ENCODE data around the gene KCTD21.
"Not testable (repeated sequence)": the region's sequence is repeated elsewhere in the genome, so short reads cannot be mapped to it uniquely, and the experiment has no call there.

The KCTD21 gene, protein sequence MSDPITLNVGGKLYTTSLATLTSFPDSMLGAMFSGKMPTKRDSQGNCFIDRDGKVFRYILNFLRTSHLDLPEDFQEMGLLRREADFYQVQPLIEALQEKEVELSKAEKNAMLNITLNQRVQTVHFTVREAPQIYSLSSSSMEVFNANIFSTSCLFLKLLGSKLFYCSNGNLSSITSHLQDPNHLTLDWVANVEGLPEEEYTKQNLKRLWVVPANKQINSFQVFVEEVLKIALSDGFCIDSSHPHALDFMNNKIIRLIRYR

DNA sequence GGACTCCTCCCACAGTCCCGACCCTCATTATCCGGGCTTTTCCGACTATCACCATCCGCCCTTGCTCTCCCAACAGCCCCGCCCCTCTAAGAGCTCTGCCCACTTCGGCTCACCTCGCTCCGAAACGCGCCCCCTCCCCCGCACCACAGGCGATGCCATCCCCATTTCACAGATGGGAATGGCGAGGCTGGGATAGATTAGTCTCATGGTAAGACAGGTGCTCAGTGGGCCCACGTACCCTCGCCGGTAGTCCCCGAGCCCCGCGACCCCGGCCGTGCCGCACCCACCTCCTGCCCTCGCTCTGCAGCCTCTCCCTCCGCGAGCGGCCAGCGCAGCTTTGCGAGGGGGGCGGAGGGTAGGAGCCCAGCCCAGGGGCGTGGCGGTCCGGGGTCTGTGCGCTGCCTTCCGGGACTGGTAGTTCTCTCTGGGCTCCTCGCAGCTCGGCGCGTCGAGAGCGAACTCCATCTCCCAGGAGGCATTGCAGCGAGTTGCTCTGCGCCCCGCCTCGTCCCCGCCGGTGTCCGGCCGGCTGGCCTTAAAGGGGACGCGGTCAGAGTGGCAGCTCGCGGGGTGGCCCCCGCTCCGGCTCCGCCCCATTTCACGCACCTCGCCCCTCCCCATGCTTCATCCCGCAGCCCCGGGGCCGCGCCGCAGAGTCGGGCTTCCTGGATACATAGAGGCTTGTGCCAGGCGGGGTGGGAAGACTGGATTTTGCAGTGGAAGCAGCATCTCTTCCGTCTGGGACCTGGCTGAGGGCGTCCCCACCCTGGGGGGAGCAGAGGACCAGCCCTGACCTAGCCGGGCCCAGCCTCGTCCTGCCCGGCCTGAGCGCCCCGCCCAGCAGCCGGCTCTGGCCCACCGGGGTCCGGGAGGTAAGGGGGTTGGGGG lies at the start of gene KCTD21, which contains the start of gene USP35:
Gene KCTD21, minus strand, starts transcription at position 341 of the 888 bp plus-strand sequence. CDS start 14,072 bp downstream, outside the sequence.
Gene USP35, plus strand, starts transcription at position 634 of the 888 bp plus-strand sequence. CDS start 7,327 bp downstream, outside the sequence.
- in situ Hi-C loops (cut with HindIII; ENCODE audit: low sequenced_read_pairs) = no loop called here

DNA sequence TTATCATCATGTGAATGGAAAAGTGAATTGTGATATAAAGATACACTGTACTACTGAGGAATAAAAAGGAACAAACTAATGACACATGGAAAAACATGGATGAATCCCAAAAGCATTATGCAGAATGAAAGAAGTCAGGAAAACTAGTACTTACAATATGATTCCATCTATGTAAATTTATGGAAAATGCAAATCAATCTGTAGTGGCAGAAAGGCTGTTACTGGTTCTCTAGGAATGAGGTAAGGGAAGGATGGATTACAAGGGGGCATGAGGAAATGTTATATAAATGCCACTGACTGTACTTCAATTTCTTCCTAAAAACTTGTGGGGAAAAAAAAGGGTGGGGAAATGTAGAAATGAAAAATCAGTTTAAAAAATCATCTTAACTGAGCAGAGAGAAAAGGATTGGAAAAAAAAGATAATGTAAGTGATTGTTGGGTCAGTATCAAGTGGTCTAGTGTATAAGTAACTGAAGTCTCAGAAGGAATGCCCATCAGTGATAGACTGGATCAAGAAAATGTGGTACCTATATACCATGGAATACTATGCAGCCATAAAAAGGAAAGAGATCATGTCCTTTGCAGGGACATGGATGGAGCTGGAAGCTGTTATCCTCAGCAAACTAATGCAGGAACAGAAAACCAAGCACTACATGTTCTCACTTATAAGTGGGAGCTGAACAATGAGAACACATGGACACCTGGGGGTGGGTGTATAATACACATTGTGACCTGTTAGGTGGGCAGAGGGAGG lies 49.0 kb upstream of the KCTD21 start:
- in situ Hi-C loops (cut with HindIII; ENCODE audit: low sequenced_read_pairs) = no loop called here

DNA sequence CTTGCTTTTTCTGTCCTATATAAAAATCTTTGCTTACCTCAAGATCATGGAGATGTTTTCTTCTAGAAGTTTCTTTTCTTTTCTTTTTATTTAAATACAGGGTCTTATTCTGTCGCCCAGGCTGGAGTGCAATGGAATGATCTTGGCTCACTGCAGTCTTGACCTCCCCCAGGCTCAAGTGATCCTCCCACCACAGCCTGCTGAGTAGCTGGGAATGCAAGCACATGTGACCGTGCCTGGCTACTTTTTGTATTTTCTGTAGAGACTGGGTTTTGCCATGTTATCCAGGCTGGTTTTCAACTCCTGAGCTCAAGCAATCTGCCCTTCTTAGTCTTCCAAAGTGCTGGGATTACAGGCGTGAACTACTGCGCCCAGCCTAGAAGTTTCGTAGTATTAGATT lies 45.6 kb upstream of the KCTD21 start:
- in situ Hi-C loops (cut with HindIII; ENCODE audit: low sequenced_read_pairs) = no loop called here

DNA sequence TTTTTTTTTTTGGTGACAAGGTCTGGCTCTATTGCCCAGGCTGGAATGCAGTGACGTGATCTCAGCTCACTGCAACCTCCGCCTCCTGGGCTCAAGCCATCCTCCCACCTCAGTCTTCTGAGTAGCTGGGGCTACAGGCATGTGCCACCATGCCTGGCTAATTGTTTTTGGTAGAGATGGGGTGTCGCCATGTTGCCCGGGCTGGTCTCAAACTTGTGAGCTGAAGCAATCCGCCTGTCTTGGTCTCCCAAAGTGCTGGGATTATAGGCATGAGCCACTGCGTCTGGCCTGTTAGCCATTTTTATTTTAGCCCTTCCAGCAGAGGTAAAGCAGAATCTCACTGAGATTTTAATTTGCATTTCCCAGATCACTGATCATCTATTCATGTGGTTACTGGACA lies 44.6 kb upstream of the KCTD21 start:
- in situ Hi-C loops (cut with HindIII; ENCODE audit: low sequenced_read_pairs) = not testable (repeated sequence)

DNA sequence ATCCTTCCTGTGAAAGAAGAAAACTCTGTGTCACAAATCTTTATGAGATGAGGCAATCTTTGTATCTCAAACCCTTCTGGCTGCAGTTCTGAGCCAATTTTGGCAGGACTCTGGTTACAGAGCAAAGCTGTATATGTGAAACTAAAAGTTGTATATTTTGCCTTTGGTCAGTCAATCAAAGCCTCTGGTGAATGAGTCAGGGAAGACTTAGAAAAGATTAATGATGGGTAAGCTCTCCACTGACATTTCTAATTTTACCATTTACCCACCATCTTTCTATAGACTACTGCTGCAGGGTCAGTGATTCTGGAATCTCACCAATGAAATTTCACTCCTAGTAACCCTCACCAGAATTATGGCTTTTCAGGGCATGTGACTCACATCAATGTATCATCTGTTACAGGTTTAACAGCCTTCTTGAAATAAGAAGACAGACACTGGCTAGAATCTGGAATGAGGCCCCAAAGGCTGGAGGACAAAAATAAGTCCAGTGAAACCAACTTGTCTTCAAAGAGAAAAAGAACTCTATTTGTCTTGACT lies 43.6 kb upstream of the KCTD21 start:
- in situ Hi-C loops (cut with HindIII; ENCODE audit: low sequenced_read_pairs) = no loop called here

DNA sequence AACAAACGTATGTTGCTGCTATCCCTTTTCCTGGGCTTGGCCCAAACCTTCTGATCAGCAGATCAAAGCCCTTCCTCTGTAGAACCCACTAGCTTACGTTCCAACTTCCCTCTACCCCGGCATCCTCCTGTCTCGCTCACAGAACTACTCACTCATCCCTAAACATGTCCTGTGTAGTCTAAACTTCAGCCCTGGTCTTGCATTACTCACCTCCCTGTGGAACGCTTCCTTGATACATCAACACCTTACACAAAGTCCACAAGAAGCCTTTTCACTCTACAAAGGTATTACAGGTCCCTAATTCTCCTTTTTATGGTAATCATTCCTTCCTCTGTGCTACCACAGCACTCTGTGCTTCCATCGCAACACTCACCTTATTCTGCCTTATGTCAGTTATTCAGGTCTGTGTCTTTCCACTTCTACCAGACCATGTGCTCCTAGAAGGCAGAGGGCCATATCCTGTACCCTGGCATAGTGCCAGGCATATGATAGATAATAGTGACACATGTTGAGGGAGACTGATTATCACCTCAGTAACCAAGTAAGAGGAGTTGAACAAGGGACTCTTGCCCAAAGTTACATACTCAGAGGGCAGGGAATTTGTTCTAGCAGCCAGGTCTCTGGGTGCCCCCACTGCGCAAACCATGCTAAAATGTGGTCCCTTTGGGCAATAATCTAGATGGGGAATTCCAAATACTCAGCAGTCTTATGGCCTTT lies 41.9 kb upstream of the KCTD21 start:
- in situ Hi-C loops (cut with HindIII; ENCODE audit: low sequenced_read_pairs) = no loop called here

DNA sequence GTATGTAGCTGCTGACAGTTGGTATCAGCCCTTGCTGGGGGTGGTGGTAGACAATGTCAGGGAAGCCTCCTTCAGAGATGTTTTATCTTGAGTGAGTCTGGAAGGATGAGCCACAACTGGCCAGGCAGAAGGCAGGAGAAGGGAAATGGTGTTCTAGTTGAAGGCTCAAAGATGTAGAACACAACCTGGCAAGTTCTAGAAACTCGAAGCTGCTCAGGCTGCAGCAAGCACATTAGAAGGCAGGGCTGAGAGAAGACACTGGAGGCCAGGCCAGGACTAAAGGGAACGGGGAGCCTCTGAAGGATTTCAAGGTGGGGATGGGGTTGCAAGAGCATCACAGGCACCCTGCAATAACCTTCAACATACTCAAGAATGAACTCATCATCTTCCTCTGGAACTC lies 40.7 kb upstream of the KCTD21 start:
- in situ Hi-C loops (cut with HindIII; ENCODE audit: low sequenced_read_pairs) = no loop called here

DNA sequence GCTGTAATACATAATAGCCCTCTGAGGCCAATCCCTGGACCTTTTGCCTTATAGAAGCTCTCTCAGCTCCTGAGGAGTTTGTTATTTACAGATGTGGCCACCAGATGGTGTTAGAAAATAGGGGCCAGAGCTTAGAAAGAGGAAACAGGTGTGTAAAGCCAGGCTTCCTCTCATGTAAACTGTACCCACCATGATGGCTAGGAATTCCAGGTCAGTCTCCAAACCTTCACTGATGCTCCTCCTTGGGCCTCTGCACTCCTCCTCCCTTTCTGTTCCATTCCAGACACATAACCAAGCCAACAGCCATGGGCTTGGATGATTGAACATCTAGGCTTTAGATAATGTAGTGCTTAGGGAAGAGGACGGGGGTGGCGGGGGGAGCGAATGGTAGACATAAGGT lies 40.0 kb upstream of the KCTD21 start:
- in situ Hi-C loops (cut with HindIII; ENCODE audit: low sequenced_read_pairs) = no loop called here

DNA sequence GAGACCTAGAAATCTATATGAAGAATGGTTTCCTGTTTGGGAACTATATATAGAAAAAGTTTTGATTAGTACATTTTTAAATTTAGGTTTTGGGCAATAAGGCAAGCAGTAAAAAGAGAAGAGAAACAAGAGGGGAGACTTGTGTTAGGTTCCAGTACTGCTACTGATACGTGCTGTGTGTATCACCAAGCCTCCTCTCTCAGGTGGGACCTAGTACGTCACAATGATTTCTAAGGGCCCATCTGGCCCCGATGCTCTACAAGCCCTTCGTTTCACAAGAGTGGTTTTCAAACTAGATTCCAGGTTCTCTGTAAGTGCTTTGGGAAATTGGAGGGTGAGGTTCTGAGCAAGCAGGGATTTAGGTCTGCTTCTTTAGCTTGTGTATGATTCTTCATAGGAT lies 39.5 kb upstream of the KCTD21 start:
- in situ Hi-C loops (cut with HindIII; ENCODE audit: low sequenced_read_pairs) = no loop called here

DNA sequence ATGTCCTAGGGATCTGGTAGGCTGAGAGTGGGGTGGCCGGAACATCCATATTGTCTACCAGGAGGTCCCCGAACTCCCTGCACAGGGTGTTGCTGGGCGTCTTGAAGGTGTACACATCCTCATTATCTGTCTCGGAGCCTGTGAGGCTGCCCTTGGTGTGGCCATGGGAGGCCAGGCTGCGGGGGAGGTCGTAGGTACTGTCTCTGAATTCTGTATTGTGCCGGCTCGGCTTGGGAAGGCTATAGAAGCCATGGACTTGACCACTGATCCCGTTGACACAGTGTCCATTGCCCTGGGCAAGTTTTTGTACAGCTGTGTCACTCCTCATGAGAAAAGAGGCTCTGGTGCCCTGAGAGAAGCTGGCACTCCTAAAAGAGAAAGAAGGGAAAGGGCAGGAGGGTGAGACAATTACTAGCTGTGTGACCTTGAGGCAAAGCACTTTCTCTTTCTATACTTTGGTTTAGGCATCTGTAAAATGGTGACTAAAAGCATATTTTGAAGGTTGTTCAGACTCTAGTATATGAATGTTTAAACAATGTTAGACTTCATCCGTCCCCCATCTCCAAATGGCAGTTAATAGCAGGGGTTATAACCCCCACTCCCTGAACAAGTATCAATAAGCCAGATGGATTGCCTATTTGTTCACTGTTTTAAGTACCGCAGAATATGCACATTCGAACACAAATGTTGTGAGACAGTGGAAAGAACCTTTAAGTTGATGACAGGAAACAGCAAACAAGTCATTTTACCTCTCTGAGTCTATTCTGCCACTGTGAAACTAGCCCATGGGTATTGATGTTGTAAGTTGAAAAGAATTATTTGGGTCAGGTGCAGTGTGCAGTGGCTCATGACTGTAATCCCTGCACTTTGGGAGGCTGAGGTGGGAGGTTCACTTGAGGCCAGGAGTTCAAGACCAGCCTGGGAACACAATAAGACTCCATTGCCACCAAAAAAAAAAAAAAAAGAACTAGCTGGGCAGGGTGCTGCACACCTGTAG lies 38.6 kb upstream of the KCTD21 start:
- in situ Hi-C loops (cut with HindIII; ENCODE audit: low sequenced_read_pairs) = no loop called here

DNA sequence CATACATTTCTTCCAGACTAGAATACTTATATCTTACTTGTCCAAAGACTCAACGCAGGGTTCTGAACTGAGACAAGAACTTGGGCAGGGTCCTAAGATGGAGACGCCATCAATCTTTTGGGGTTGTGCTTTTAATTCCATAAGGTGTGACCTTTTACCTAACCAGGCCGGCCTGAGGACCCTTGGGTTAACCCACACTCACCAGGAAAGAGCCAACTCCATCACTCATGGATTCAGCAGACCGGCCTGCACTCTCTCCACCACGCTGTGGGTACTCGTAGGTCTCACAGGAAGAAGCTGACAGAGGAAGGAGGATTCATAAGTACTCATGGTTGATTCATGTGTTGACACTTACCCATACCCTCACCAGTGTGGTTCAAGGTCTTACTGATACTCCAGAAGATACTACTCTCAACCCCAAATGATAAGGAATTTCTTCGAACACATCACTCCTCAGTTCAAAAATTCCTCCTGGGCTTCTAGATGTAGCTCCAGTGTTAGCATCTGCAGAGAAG lies 36.5 kb upstream of the KCTD21 start:
- in situ Hi-C loops (cut with HindIII; ENCODE audit: low sequenced_read_pairs) = no loop called here

DNA sequence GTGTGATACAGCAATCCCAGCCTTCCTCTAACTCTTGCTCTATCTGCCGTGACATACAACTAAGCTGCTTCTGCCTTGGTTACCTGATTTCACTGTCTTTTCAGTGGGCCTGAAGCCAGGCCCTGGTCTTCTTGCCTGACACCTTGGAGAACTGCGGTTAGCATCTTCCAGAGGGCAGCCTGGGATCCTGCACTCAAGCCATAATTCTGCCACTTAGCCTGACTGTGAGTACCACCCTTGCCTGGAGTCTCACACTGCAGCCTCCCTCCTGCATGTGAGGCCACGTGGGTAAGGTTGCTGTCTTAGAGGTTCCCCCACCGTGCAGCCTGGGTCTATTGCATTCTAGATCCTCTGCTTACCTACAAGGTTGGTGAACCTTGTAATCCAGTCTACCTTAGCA lies 36.1 kb upstream of the KCTD21 start:
- in situ Hi-C loops (cut with HindIII; ENCODE audit: low sequenced_read_pairs) = no loop called here

DNA sequence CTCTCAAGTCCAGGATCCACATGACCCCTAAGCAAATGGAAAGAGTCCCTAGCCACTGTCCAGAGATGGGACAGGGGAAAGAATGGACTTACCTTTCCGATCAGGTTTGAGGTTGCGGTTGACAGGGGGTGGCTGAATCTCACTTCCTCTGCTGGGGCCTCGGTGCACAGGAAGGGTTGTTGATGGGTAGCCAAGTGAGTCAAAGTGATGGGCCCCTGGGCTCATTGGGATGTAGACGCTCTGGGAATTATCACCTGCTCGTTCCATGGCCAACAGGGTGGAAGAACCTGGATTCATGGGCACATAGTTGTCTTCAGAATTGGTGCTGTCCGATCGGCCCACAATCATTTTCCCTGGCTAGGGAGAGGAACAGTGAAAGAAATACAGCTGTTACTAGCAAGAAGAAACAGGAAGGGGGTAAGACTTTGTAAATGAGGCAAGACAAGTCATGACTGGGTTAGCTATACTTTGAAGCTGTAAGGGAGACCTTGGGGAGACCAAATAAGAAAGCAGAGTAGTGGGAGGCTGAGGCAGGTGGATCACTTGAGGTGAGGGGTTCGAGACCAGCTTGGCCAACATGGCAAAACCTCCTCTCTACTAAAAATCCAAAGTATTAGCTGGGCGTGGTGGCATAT lies 35.0 kb upstream of the KCTD21 start:
- in situ Hi-C loops (cut with HindIII; ENCODE audit: low sequenced_read_pairs) = no loop called here

DNA sequence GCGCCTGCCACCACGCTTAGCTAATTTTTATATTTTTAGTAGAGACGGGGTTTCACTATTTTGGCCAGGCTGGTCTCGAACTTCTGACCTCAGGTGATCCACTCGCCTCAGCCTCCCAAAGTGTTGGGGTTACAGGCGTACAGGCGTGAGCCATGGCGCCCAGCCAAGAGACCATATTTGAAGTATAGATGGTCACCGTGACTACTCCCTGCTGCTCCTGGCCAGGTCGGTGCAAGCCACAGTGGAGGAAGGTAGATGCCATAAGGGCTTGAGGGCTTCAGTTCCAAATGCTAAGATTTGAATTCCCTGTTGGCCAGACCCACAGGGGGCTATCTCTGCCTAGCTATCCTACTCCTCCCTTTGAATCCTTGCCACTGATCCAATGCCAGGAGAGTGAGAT lies 34.3 kb upstream of the KCTD21 start:
- in situ Hi-C loops (cut with HindIII; ENCODE audit: low sequenced_read_pairs) = not testable (repeated sequence)

DNA sequence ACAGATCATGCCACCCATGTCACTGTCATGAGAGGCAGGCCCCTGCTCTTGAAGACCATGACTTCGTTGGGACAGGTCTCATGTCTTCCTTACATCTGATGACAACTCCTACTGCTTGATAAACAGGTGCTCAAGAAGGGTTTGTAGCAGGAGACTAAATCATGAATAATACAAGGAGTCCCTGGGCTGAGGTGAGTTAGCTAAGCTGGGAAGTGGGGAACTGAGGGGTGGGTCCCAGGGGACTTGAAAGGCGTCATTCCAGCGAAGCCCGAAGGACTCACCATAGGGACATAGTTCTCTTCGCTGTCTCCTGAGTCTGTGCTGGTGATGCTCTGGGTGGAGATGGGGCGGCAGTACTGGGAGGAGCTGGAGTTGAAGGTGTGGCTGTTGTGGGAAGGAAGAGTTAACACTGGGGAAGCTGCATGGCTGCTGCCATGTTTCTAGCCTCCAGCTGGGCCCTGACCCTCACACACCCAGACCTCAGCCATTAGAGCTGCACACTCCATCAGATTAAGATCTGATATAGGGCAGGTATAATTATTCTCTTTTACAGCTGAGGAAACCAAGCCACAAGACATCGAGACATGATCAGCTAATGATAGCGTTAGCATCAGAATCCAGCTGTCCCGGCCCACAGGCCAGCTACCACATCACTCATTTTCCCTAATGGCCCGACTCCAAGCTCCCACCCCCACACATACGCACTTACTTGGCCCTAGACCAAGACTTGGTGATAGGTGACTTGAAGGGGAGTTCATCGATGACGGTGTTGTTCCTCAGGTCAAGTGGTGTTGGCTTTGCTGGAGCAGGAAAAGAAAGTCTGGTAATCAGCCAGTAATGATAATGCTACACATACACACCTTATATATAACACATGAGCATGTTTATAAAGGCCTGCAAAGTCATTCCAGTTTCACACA lies 33.2 kb upstream of the KCTD21 start:
- in situ Hi-C loops (cut with HindIII; ENCODE audit: low sequenced_read_pairs) = no loop called here

DNA sequence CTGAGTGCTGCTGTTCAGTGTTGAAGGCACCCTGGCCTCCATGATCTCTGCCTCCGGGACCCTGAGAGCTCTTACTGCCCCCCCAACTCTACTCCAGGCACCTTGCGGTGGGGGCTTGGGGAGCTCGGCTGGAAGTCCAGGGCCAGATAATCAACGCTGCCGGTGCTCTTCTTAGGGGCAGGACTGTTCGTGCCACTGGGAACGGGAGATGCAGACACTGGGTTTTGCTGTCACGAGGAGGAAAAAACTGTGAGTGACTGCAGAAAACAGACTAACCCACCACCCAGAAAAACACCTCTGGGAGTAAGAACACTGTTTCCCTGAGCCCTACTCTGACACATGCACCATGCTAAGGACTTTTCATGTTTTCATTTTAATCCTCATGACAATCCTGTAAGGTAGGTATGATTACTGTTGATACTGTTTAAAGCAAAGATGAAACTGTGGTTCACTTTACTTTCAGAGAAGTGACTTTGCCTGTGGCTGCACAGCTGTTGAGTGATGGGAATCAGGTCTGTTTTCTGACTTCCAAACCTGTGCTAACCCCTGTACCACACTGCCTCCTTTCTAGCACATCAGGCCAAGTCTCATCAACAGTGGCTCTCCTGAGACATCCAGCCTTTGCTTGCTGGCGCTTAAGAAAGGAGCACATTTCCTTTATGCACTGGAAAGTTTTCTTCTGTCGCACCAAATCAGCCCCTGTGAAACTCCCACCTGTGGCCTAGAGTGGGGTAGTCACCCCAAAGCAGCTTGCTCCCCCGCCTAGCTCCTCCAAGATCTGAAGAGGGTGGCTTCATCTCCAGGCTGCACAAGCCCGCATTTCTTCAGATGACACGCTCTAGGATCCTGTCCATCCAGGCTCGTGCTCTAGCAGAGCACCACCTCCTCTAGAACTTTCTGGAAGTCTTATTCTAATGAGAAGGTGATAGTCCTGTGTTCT lies 32.1 kb upstream of the KCTD21 start:
- in situ Hi-C loops (cut with HindIII; ENCODE audit: low sequenced_read_pairs) = no loop called here
